ENCODE measurements around the gene TRAPPC10. TPM values are rescaled to one million over a fixed set of nuclear protein-coding genes. Genes with fewer than 3 reads are reported as not detected.

The TRAPPC10 gene
- total RNA-seq, 4 donors from 2014 or later = 20.9 to 31.9 (median 31.2) TPM

DNA sequence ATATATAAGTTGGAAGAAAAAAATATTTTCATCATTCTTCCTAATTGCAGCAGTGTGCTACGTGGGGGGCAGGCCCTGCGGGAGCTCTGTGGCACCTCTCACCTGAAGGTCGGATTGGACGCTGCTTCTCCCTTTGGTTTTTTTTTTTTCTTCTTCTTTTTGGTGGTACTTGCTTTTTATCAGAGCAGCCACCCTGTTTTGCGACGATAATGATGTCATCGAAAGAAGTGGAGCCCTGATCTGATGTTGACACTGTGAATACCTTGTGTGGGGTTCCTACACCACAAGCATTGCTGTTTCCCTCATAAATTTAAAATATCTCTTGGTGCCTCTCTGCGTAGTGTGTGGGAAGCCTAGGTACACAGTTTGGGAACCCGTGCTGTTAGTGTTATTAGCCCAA lies 5.5 kb downstream of the TRAPPC10 start:
- DNase-seq (ENCODE audit: low spot score in 2 of 2) = no peak
- intact Hi-C loops (cut with DNase I; ENCODE audit: low total_unique reads) = no loop called here
- 89 to 93% methylated on average over 9 of the region's 9 CpGs for WGBS, 2 donors
- no peak for TF ChIP-seq POLR2A (IDR thresholded peaks at IDR 0.05)
- TF ChIP-seq CTCF (IDR thresholded peaks at IDR 0.05) = no peak
- no peak overlapping the region for H3K4me3 ChIP-seq (ENCODE audit: low read depth, poor library complexity, severe bottlenecking)

GRCh38 chr21:44018127-44018526 lies 6.0 kb downstream of the TRAPPC10 start:
- no peak for TF ChIP-seq CTCF (IDR thresholded peaks at IDR 0.05)
- TF ChIP-seq POLR2A (IDR thresholded peaks at IDR 0.05) = no peak

GRCh38 chr21:44018813-44019567 lies 6.9 kb downstream of the TRAPPC10 start:
- H3K4me3 ChIP-seq (ENCODE audit: low read depth, poor library complexity, severe bottlenecking) = no peak overlapping the region
- TF ChIP-seq CTCF (IDR thresholded peaks at IDR 0.05) (no peak), POLR2A (IDR thresholded peaks at IDR 0.05) (no peak)
- intact Hi-C loops (cut with DNase I; ENCODE audit: low total_unique reads) = no loop called here
- no peak for DNase-seq (ENCODE audit: low spot score in 2 of 2)
- 87 to 90% methylated on average over 10 of the region's 10 CpGs for WGBS, 2 donors

More at GRCh38 chr21:44018127-44018526, 6.0 kb downstream of the TRAPPC10 start:
- H3K4me3 ChIP-seq (ENCODE audit: low read depth, poor library complexity, severe bottlenecking) = no peak overlapping the region
- 92 to 98% methylated on average over 5 of the region's 5 CpGs for WGBS, 2 donors
- DNase-seq (ENCODE audit: low spot score in 2 of 2) = no peak
- intact Hi-C loops (cut with DNase I; ENCODE audit: low total_unique reads) = no loop called here

DNA sequence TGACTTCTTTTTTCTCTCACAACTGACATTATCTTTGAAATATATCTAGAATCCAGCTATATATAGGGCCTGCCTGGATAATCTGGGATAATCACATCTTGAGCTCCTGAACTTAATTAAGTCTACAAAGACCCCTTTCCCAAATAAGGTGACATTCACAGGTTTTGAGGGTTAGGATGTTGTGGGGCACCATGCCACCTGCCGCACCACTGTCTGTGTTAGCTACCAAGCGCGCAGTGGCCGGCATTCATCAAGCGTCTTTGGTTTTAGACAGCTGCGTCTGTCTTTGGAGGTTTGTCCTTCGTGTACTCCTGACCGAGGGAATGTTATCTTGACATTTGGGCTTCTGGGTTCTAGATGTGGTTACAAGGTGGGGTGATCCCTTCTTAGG lies 7.5 kb downstream of the TRAPPC10 start:
- intact Hi-C loops (cut with DNase I; ENCODE audit: low total_unique reads) = no loop called here
- DNase-seq (ENCODE audit: low spot score in 2 of 2) = no peak
- no peak overlapping the region for H3K4me3 ChIP-seq (ENCODE audit: low read depth, poor library complexity, severe bottlenecking)
- 94 to 96% methylated on average over 8 of the region's 8 CpGs for WGBS, 2 donors
- TF ChIP-seq POLR2A (IDR thresholded peaks at IDR 0.05) (no peak), CTCF (IDR thresholded peaks at IDR 0.05) (no peak)

DNA sequence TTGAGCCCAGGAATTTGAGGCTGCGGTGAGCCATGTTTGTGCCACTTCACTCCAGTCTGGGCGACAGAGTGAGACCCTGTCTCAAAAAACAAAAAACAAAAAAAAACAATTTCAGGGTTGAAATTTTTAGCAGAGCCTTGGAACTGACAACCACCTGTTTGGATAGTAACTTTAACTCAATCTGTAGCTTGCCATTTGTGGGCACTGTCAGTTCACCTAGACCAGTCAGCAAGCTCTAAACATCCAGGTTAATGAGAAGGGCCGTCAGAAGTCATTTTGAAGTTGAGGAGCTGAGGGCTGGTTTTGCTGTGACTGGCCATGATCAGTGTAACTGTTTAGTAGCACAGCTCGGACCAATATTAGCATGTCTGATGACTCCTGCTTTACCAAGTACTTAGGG lies 8.4 kb downstream of the TRAPPC10 start:
- intact Hi-C loops (cut with DNase I; ENCODE audit: low total_unique reads) = no loop called here
- WGBS, 2 donors = 91 to 97% methylated on average over 4 of the region's 4 CpGs
- no peak overlapping the region for H3K4me3 ChIP-seq (ENCODE audit: low read depth, poor library complexity, severe bottlenecking)
- no peak for DNase-seq (ENCODE audit: low spot score in 2 of 2)
- TF ChIP-seq POLR2A (IDR thresholded peaks at IDR 0.05) = no peak
- no peak for TF ChIP-seq CTCF (IDR thresholded peaks at IDR 0.05)

- intact Hi-C loops (cut with DNase I; ENCODE audit: low total_unique reads) = no loop called here
These were observed 9.0 kb downstream of the TRAPPC10 start for GRCh38 chr21:44021064-44021463.

More at GRCh38 chr21:44021064-44021463, 9.0 kb downstream of the TRAPPC10 start:
- WGBS, 2 donors = 94 to 96% methylated on average over 1 of the region's 1 CpG
- H3K4me3 ChIP-seq (ENCODE audit: low read depth, poor library complexity, severe bottlenecking) = no peak overlapping the region
- no peak for DNase-seq (ENCODE audit: low spot score in 2 of 2)
- no peak for TF ChIP-seq CTCF (IDR thresholded peaks at IDR 0.05)
- no peak for TF ChIP-seq POLR2A (IDR thresholded peaks at IDR 0.05)

All from lower leg skin (tissue), 4 donors.